ENCODE data around the gene UBE2C. TPM values are rescaled to one million over a fixed set of nuclear protein-coding genes. Genes with fewer than 3 reads are reported as not detected.

The UBE2C gene
- polyA plus RNA-seq, 3 donors = 0.15 to 0.58 TPM; not detected in 1

DNA sequence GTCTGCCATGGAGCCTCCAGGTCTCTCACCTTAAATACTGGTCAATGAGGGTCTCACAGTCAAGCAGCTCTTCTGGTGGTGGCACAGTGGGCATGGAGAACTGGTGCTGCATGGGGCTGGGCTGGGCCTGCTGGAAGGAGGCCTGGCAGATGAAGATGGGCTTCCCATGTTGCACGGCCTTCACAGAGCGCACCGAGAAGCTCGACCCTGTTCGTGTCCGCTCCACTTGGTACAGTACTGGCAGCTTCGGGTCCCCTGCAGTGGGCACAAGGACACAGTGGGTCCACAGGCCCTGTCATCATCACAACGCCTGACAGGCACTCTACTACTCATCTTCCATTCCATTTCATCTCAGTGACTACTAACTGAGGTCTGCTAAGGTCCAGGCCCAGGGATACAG, 36.0 kb downstream of the UBE2C start:
- no peak overlapping the region for H3K9ac ChIP-seq (ENCODE audit: insufficient read depth, low read length, poor library complexity, severe bottlenecking)
- no peak overlapping the region for H3K27ac ChIP-seq (ENCODE audit: low read depth in 1 of 2, low read length in 2 of 2)
- DNase-seq = no peak
- intact Hi-C loops (cut with micrococcal nuclease) = no loop called here
- H3K36me3 ChIP-seq (replicated peaks in 1 of 2; ENCODE audit: control insufficient read depth in 1 of 2, insufficient read depth in 2 of 2, low read length in 2 of 2) = peaks cover 75 to 95% of the 10 kb centered on the region in 2 donors
- Mint-ChIP-seq H3K27me3 (ENCODE audit: low read depth in 3 of 3) (no peaks in the 10 kb centered on the region), H3K4me3 (no peak overlapping the region), H3K27ac (peak overlapping the region in 1 of 7 donors; percentile 79), H3K36me3 (peaks cover 59 to 96% of the 10 kb centered on the region in 2 donors), H3K4me1 (no peaks in the 10 kb centered on the region), H3K9me3 (no peaks in the 10 kb centered on the region)
- peaks cover 28% of the 10 kb centered on the region for H4K20me1 ChIP-seq (ENCODE audit: insufficient read depth, low read length)
- H3K4me2 ChIP-seq (replicated peaks; ENCODE audit: extremely low read depth, low read length, poor library complexity, severe bottlenecking) = no peak overlapping the region
- no peak overlapping the region for H3K4me3 ChIP-seq (replicated peaks in 1 of 3; ENCODE audit: low read depth in 2 of 3, low read length in 3 of 3)
- no peak for TF ChIP-seq CTCF (IDR thresholded peaks at IDR 0.05)
- peaks cover 12% of the 10 kb centered on the region for H3K79me2 ChIP-seq (ENCODE audit: insufficient read depth, low read length)
- no peaks in the 10 kb centered on the region for H3K27me3 ChIP-seq (ENCODE audit: control insufficient read depth in 2 of 2, insufficient read depth in 2 of 2, low read length in 2 of 2)
- no peaks in the 10 kb centered on the region for H3K9me3 ChIP-seq (replicated peaks in 1 of 2; ENCODE audit: control insufficient read depth in 1 of 2, insufficient read depth in 1 of 2, low read length in 2 of 2)
- no peak overlapping the region for H2AFZ ChIP-seq (ENCODE audit: insufficient read depth, low read depth, low read length, poor library complexity, severe bottlenecking)
- no peaks in the 10 kb centered on the region for H3K4me1 ChIP-seq (ENCODE audit: control insufficient read depth in 1 of 2, insufficient read depth in 2 of 2, low read length in 2 of 2)
- WGBS (ENCODE audit: insufficient coverage) = 97% methylated on average over 8 of the region's 8 CpGs

DNA sequence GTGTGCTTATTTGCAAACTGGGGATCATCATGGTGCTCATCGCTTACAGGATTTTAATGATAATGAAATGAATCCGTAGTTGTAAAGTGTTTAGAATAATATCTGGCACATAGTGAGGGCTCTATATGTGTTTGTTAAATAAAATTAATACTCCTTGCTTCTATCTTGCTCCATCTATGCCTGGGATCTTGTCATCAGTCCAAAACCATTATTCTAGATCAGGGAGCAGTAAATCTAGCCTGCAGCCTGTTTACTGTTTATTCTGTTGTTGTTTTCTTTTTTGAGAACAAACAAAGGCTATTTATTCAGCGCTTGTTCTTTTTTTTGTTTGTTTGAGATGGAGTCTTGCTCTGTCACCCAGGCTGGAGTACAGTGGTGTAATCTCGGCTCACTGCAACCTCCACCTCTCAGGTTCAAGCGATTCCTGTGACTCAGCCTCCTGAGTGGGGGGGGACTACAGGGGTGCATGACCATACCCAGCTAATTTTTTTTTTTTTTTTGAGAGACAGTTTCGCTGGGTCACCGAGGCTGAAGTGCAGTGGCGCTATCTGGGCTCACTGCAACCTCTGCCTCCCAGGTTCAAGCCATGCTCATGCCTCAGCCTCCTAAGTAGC, 36.6 kb downstream of the UBE2C start:
- peaks cover 59 to 96% of the 10 kb centered on the region in 2 donors for H3K36me3 Mint-ChIP-seq
- peaks cover 74 to 94% of the 10 kb centered on the region in 2 donors for H3K36me3 ChIP-seq (replicated peaks in 1 of 2; ENCODE audit: control insufficient read depth in 1 of 2, insufficient read depth in 2 of 2, low read length in 2 of 2)

More for the DNA sequence above, 36.6 kb downstream of the UBE2C start:
- intact Hi-C loops (cut with micrococcal nuclease) = no loop called here
- no peaks in the 10 kb centered on the region for H3K27me3 ChIP-seq (ENCODE audit: control insufficient read depth in 2 of 2, insufficient read depth in 2 of 2, low read length in 2 of 2)
- peaks cover 18% of the 10 kb centered on the region for H3K79me2 ChIP-seq (ENCODE audit: insufficient read depth, low read length)
- no peak overlapping the region for H3K4me2 ChIP-seq (replicated peaks; ENCODE audit: extremely low read depth, low read length, poor library complexity, severe bottlenecking)
- H3K27me3 Mint-ChIP-seq (ENCODE audit: low read depth in 3 of 3) = peaks cover 0 to 2% (median 0%) of the 10 kb centered on the region in 3 donors
- H3K4me3 Mint-ChIP-seq = no peak overlapping the region
- no peak overlapping the region for H3K4me3 ChIP-seq (replicated peaks in 1 of 3; ENCODE audit: low read depth in 2 of 3, low read length in 3 of 3)
- no peak overlapping the region for H2AFZ ChIP-seq (ENCODE audit: insufficient read depth, low read depth, low read length, poor library complexity, severe bottlenecking)
- H3K4me1 Mint-ChIP-seq = no peaks in the 10 kb centered on the region
- no peaks in the 10 kb centered on the region for H3K9me3 ChIP-seq (replicated peaks in 1 of 2; ENCODE audit: control insufficient read depth in 1 of 2, insufficient read depth in 1 of 2, low read length in 2 of 2)
- no peak overlapping the region for H3K9ac ChIP-seq (ENCODE audit: insufficient read depth, low read length, poor library complexity, severe bottlenecking)
- WGBS (ENCODE audit: insufficient coverage) = 100% methylated on average over 3 of the region's 8 CpGs
- H3K9me3 Mint-ChIP-seq = no peaks in the 10 kb centered on the region
- no peak overlapping the region for H3K27ac Mint-ChIP-seq
- H3K4me1 ChIP-seq (ENCODE audit: control insufficient read depth in 1 of 2, insufficient read depth in 2 of 2, low read length in 2 of 2) = no peaks in the 10 kb centered on the region
- DNase-seq = no peak
- TF ChIP-seq CTCF (IDR thresholded peaks at IDR 0.05) = no peak
- H3K27ac ChIP-seq (ENCODE audit: low read depth in 1 of 2, low read length in 2 of 2) = no peak overlapping the region
- H4K20me1 ChIP-seq (ENCODE audit: insufficient read depth, low read length) = peaks cover 26% of the 10 kb centered on the region
